Nucleus accumbens (tissue), 56 donors: ENCODE data around the gene CAPZA2.
A peak's percentile ranks its signal among the peaks of the same experiment; 100 is the strongest.

Source experiments
- DNase-seq, 56 donors: peaks; one replicate each; lab custom pipeline; 2025; lab: John Stamatoyannopoulos, UW

CAPZA2 gene

GRCh38 chr7:116859323-116859722 is 3.1 kb upstream of the CAPZA2 start:
- no peak for DNase-seq

GRCh38 chr7:116861717-116862116 is 670 bp upstream of the CAPZA2 start:
- DNase-seq, result no peak

- peak in 28 of 56 donors; percentile 4 to 81 (median 35) for DNase-seq
These were observed 724 bp downstream of the CAPZA2 start for GRCh38 chr7:116862951-116863670.

GRCh38 chr7:116863936-116864500 is 1.6 kb downstream of the CAPZA2 start:
- DNase-seq, result no peak

GRCh38 chr7:116871061-116871700 is 8.8 kb downstream of the CAPZA2 start:
- DNase-seq, result no peak

- DNase-seq, result no peak
These were observed 9.6 kb downstream of the CAPZA2 start for GRCh38 chr7:116872026-116872425.

GRCh38 chr7:116873619-116874018 is 11.2 kb downstream of the CAPZA2 start:
- DNase-seq, result no peak

GRCh38 chr7:116876664-116877442 is 14.5 kb downstream of the CAPZA2 start:
- DNase-seq, result no peak

GRCh38 chr7:116877443-116878217 is 15.2 kb downstream of the CAPZA2 start:
- DNase-seq, result no peak

GRCh38 chr7:116884691-116885090 is 22.3 kb downstream of the CAPZA2 start:
- DNase-seq, result no peak

GRCh38 chr7:116885724-116886123 is 23.3 kb downstream of the CAPZA2 start:
- DNase-seq, result no peak

- DNase-seq, result no peak
These were observed 24.3 kb downstream of the CAPZA2 start for GRCh38 chr7:116886543-116887156.

- DNase-seq, result no peak
These were observed 26.5 kb downstream of the CAPZA2 start for GRCh38 chr7:116888895-116889294.

GRCh38 chr7:116895849-116896248 is 33.5 kb downstream of the CAPZA2 start:
- DNase-seq, result no peak

GRCh38 chr7:116897661-116898060 is 35.3 kb downstream of the CAPZA2 start:
- peak in 1 of 56 donors; percentile 6 for DNase-seq

GRCh38 chr7:116899308-116899707 is 36.9 kb downstream of the CAPZA2 start:
- no peak for DNase-seq

- no peak for DNase-seq
These were observed 38.8 kb downstream of the CAPZA2 start for GRCh38 chr7:116901143-116901542.

GRCh38 chr7:116902867-116903266 is 40.5 kb downstream of the CAPZA2 start:
- no peak for DNase-seq

GRCh38 chr7:116906391-116906790 is 44.0 kb downstream of the CAPZA2 start:
- DNase-seq, result no peak

- DNase-seq, result no peak
These were observed 48.0 kb downstream of the CAPZA2 start for GRCh38 chr7:116910383-116910782.
